Right atrium auricular region (tissue), 2 donors: ENCODE measurements around the gene HMCN1. TPM values are rescaled to one million over a fixed set of nuclear protein-coding genes. Genes with fewer than 3 reads are reported as not detected.
A peak's percentile ranks its signal among the peaks of the same experiment; 100 is the strongest.
"Not testable (repeated sequence)": the region's sequence is repeated elsewhere in the genome, so short reads cannot be mapped to it uniquely, and the experiment has no call there.

Experiments used
- DNase-seq: peaks from one replicate; pipeline ENCODE4 v3.0.0-alpha.2; 2019; ENCODE audit warnings: low spot score
- H3K27ac ChIP-seq, 2 donors: fragments of 200-600 bp; sonication (generic); 1 replicate in 1 of 2; 2 replicates in 1 of 2; pipeline ENCODE4 v1.5.1; 2016 to 2019
- H3K27me3 ChIP-seq, 2 donors: fragments of 200-600 bp; sonication (generic); one replicate each; pipeline versions ENCODE4 v1.5.1 to v1.6.0; 2017 to 2019
- H3K36me3 ChIP-seq: fragments of 200-600 bp; sonication (generic); one replicate; pipeline ENCODE4 v1.5.1; 2016
- H3K4me1 ChIP-seq, 2 donors: fragments of 200-600 bp; sonication (generic); one replicate each; pipeline versions ENCODE4 v1.5.1 to v1.6.0; 2017 to 2019
- H3K4me3 ChIP-seq, 2 donors: fragments of 200-600 bp; sonication (generic); 1 replicate in 1 of 2; 2 replicates in 1 of 2; pipeline ENCODE4 v1.5.1; 2017 to 2019; ENCODE audit warnings: mild to moderate bottlenecking in 1 of 2, moderate library complexity in 1 of 2
- H3K9me3 ChIP-seq, 2 donors: fragments of 200-600 bp; sonication (generic); one replicate each; pipeline ENCODE4 v1.5.1; 2019
- CTCF ChIP-seq, 2 donors: fragments of 200-600 bp; sonication (generic); IDR thresholded peaks; one replicate each; pipeline ENCODE4 v1.5.1; 2019; ENCODE audit warnings: antibody characterized with exemption in 2 of 2
- total RNA-seq, 2 donors: library from RNA; depleted of rRNA; stranded (reverse); fragments of >200 nt; gene quantifications; one replicate each; pipeline ENCODE4 v1.1.0, GENCODE V29; 2016

Gene HMCN1
- total RNA-seq, 2 donors from 2014 or later, result 14.8 to 20.2 TPM

- Histone ChIP-seq H3K36me3 (peaks cover 4% of the 10 kb centered on the region), H3K4me1 (no peaks in the 10 kb centered on the region), H3K9me3 (no peaks in the 10 kb centered on the region), H3K27ac (no peak overlapping the region), H3K4me3 (no peak overlapping the region), H3K27me3 (no peaks in the 10 kb centered on the region)
- peak in 1 of 2 donors; percentile 65 for TF ChIP-seq CTCF (IDR thresholded peaks at IDR 0.05)
- DNase-seq, result no peak
Measured at GRCh38 chr1:186155594-186155993, 421.4 kb downstream of the HMCN1 start.

GRCh38 chr1:186162895-186163294, 428.7 kb downstream of the HMCN1 start:
- not testable (repeated sequence) for H3K4me1 ChIP-seq, H3K9me3 ChIP-seq, H3K4me3 ChIP-seq

GRCh38 chr1:186164773-186165172, 430.6 kb downstream of the HMCN1 start:
- no peaks in the 10 kb centered on the region for H3K9me3 ChIP-seq
- DNase-seq, result no peak
- no peak overlapping the region for H3K4me3 ChIP-seq
- TF ChIP-seq CTCF (IDR thresholded peaks at IDR 0.05), result no peak
- no peaks in the 10 kb centered on the region for H3K36me3 ChIP-seq
- H3K27ac ChIP-seq, result no peak overlapping the region
- H3K27me3 ChIP-seq, result no peaks in the 10 kb centered on the region
- no peaks in the 10 kb centered on the region for H3K4me1 ChIP-seq

More at GRCh38 chr1:186162895-186163294, 428.7 kb downstream of the HMCN1 start:
- H3K27me3 ChIP-seq, H3K27ac ChIP-seq, H3K36me3 ChIP-seq, DNase-seq: not testable (repeated sequence)

- Histone ChIP-seq H3K36me3 (no peaks in the 10 kb centered on the region), H3K27ac (no peak overlapping the region), H3K27me3 (no peaks in the 10 kb centered on the region), H3K4me3 (no peak overlapping the region), H3K4me1 (no peaks in the 10 kb centered on the region), H3K9me3 (no peaks in the 10 kb centered on the region)
- no peak for TF ChIP-seq CTCF (IDR thresholded peaks at IDR 0.05)
- DNase-seq, result no peak
Measured at GRCh38 chr1:186165303-186165702, 431.1 kb downstream of the HMCN1 start.

- H3K4me3 ChIP-seq, result no peak overlapping the region
- H3K27me3 ChIP-seq, result no peaks in the 10 kb centered on the region
- H3K4me1 ChIP-seq, result no peaks in the 10 kb centered on the region
- no peaks in the 10 kb centered on the region for H3K9me3 ChIP-seq
- TF ChIP-seq CTCF (IDR thresholded peaks at IDR 0.05), result no peak
- no peaks in the 10 kb centered on the region for H3K36me3 ChIP-seq
- no peak overlapping the region for H3K27ac ChIP-seq
- DNase-seq, result no peak
Measured at GRCh38 chr1:186167096-186167668, 433.0 kb downstream of the HMCN1 start.

GRCh38 chr1:186175588-186175987, 441.4 kb downstream of the HMCN1 start:
- no peak for TF ChIP-seq CTCF (IDR thresholded peaks at IDR 0.05)
- Histone ChIP-seq H3K27me3 (no peaks in the 10 kb centered on the region), H3K9me3 (no peaks in the 10 kb centered on the region), H3K27ac (no peak overlapping the region), H3K4me3 (no peak overlapping the region), H3K36me3 (no peaks in the 10 kb centered on the region), H3K4me1 (no peaks in the 10 kb centered on the region)
- DNase-seq, result no peak
